ENCODE results near the gene TCEA2.

The TCEA2 gene

DNA sequence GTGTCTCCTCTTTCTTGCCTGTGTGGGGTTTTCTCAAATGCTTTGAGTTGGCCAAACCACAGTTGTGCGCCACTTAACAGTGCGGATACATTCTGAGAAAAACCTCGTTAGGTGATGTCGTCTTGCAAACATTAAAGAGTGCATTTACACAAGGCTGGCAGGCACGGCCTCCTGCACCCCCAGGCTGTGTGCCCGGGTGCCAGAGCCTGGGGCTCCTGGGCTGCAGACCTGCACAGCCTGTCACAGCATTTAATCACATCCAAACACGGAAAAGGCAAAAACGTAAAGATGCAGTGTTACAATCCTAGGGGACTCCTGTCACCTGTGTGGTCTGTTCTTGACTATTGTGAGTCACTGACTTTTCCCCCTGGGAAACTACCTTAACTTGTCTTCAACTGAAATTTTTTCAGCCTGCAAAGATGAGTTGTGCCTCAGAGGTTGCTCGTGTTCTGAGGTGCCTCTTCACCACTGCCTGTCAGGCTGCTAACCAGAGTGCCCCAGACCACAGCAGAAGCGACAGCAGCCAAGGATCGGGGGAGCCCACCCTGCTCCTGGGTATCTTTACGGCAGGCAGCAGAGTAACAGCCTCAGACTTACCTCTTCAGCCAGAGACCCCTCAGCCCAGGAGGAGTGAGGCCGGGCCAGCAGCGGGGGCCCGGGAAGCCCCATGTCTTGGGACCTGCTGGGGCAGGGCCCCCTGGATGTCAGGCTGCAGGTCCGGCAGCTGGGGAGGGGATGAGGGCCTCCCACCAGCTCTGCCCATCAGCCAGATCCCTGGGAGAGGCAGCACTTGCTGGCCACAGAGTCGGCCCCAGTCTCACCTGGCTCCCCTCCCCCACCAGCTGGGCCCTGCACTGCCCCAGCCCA is 27.7 kb upstream of the TCEA2 start:
- DNase-seq = no peak

DNA sequence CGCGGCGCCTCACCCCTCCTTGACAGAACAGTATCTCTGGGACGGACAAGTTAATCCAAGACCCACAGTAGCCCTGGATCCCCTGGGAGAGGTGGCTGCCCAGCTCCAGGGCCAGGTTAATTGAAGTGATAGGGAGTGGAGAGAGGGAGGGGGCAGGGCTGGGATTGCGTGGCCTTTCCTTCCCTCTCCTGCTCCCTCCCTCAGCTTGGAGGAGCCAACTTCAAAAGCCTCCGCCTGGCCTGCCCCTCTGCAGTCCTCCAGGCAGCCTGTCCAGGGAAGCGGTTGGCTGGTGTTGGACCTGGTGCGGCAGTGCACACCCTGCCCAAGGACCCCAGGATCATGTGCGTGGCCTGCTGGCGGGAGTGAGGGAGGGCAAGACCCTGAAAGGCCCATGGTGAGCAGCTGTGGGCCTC is 27.1 kb upstream of the TCEA2 start, which contains the start of gene C20orf204:
C20orf204 (plus strand) TSS at position 250 of the 413 bp plus-strand sequence; CDS start at position 392, 142 bp downstream.
- no peak for DNase-seq

DNA sequence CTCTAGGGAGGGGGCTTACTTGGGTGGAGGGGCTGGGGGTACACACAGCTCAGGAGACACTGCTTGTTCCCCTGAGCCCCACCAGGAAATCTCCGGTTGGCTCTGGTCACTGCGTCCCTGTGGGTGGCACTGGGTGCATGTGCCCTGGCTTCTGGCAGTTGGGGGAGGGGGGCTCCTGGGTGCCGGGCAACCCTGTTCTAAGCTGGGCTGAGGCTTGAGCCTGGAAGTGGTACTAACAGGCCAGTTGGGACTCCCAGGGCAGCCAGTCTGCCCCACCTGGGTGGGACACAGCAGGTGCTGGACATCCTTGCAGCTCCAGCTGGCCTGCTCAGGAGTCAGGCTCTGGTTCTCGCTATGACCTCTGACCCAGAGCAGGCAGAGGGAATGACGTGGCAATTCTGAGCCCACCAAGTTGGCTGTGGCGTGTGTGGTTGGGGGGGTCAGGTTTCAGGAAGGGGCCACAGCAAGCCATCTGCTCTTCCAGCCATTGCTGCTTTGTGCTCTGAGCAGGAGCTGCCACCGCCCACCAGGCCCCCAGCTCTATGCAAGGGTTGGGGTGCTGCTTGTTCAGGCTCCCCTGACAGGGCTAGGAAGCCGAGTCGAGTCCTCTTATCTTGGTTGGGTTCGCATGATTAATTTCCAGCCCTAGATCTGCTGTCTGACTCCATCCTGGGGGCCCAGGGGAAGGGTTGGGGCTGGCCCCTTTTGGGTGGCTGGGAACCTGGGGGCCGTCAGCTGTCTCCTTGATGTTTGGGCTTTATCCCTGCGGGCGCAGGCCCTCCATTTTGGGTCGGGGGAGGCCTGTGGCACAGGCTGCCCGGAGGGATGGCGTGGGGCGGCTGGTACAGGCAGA is 26.4 kb upstream of the TCEA2 start:
- DNase-seq = no peak

DNA sequence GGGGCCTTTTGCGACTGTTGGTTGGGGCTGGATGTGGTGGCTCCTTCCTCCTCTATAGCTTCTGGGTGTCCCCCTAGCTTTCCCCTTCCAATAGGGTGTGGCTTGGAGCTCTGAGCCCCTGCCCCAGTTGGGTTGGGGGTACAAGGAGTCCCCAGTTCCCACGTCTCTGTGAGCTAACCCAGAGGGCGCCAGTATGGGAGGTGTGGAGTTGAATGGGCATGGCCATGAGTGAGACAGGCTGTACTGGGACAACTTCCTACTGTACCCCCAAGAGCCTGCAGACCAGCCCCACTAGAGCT is 25.9 kb upstream of the TCEA2 start:
- no peak for DNase-seq

DNA sequence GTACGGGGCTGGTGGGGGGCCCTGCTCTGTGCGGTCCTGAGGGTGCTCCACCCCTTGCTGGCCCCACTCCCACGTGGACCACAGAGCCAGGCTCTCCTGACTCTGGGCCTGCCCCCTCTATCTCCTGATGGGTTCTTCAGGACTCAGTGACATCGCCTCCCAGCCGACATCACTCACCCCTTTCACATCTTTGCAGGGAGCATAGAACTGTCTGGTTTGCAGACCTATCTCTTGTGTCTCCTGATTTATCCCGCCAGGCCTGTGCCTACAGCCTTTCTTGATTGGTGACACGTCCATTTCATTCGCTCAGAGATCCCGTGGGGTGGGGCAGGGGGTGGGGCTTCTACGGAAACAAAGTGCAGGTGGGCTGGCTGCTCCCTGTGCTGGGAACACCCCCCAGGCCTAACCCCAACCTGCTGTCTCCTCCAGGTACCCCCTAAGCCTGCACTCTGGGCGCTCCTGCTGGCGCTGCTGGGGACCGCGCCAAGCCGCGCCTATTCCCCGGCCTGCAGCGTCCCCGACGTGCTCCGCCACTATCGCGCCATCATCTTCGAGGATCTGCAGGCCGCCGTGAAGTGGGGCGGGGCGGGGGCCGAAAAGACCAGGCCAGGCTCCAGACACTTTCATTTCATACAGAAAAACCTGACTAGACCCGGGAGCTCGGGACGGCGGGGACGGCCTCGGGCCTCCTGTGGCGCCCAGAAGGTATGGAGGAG is 25.3 kb upstream of the TCEA2 start:
- DNase-seq = no peak

DNA sequence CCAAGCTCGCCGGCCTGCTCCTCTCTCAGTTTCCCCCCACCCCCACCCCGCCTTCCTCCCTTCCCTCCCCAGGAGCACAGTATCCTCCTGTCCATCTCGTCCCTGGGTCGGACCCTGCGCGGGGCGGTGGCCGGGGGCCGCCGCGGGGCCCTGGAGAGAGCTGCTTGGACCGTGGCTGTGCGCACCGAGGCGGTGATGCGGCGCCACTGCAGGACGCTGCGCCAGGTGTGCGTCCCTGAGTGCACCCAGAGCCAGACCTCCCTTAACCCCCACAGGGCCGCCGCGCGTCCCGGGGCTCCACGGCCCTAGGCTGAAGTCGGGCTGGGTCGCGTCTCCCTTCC is 24.8 kb upstream of the TCEA2 start:
- no peak for DNase-seq

DNA sequence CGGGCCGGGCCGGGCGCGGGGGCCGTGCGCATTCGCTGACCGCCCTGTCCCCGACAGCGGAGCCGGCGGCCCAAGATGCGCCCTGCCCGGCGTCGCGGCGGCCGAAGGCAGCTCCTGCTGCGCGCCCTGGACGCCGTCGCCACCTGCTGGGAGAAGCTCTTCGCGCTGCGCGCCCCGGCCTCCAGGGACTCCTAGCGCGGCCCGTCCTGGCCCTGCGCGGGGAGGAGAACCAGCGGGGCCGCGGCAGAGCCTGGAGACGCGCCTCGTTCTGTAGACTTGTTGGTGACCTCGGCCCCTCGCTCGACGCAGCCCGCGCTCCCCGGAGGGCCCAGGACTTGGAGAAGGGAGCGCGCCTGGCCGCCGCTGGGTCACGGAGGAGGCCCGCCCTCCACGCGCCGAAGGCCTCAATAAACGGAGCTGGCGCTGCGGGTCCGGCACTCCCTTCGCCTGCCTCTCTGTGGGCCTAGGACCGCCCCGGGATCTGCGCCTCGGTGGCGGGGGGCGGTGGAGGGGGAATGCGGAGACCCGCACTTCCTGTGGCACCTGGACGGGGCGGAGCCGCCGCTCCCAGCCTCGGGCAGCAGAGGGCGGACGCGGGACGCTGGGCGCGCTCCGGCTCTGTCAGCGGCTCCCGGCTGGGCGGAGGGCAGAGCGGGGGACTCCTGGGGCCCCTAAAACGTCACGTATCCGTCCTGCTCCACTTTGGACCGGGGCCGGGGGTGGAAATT is 24.3 kb upstream of the TCEA2 start:
- peak in 18 of 51 donors; percentile 2 to 52 (median 14) for DNase-seq

DNA sequence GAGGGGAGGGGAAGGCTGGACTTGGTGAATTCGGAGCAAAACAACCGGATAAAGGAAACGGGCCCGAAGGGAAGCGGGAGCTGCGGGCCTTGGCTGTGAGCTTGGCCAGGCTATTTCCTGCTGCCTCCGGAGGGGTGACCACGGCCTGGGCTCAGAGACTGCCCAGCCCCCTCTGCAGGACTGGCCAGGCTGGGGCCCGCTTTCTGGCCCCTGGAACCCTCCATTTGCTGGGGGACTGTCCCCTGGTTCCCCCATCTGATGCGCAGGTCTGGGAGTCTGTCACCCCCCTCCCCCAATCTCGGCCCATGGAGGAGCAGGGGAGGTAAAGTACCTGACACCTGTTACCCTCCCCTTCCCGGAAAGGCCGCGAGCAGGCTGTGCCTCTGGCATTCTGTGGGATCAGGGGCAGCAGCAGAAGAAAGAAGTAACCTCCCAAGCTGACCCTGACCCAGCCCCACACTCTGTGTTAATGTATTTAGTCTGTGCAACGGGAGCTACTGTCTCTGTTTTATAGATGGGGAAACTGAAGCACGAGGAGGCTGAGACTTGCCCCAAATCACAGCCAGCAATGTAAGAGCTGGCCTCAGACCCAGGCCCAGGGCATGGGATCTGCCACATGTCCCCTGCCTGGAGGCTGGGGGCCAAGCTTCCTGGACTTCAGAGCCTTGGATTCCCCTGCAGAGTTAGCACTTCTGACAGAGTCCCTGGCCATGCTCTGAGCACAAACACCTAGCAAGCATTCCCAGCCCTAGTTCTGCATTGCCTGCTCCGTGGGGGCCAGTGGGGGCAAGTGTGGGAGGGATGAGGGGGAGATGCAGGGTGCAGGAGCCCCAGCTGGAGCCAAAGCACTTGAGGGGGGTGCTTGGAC is 23.5 kb upstream of the TCEA2 start:
- no peak for DNase-seq

DNA sequence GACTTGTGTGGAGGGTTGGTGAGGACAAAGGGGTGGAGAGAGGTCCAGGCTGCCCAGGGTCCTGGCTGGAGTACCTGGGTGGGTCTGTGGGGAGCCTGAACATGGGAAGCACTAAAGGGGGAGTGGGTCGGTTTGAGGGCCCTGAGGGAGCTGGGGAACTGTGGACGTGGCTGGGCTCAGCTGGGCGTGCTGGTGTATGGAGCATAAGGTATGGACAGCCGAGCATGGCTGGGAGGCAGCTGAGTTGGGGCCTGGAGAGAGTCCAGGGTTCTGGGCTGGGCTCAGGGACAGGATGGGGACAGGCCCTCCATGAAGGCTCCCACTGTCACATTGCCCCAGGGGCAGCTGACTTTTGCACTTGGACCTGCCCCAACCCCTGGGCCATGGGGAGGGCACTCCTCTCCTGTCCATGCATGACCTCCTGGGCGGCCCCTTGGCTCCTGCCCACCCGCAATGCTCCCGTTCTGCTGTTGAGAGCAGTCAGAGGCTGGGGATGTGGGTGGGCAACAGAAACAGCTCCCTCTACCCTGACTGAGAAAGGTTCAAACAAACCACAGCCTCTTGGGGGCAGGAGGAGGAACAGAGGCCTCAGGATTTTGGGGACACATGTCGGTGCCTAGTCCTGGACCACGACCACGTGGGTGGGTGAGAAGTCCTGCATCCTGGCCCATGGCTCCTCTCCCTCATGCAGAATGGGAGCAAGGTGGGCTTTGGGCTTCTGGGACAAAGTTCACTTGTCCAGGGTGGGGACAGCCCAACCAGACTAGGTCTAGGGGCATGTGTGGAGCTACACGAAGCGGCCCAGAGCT is 22.6 kb upstream of the TCEA2 start:
- DNase-seq = no peak

DNA sequence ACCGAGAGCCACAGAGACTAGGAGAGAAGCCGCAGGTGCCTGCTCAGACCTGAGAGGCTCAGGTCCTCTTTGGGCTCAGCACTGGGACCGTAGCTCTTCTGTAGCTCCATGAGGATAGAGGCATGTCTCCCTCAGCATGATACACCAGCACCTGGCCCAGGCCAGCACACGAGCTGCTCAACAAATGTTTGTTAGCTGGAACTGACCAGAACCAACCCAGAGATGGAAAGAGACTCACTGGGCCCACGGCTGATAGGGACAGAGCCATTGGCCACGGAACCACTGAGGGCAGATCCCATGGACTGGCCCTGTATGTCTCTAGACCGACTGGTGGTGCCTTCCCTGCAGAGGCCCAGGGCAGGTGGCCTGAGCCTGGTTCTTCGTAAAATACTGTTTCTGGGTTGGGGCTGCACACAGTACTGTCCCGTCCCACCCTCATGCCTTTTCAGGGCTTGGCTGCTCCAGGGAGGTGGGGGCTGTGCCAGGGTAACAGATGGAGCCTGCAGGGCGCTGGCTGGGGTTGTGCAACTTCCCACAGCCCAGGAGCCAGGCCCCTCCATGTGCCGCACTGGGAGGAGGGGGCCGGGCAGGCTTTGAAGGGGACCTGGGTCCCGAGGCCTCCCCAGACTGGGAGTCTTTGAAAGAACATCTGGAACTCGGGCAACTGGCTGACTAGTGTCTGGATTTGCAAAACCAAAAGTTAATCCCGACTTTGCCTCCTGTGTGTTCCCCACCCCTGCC is 21.8 kb upstream of the TCEA2 start:
- no peak for DNase-seq

DNA sequence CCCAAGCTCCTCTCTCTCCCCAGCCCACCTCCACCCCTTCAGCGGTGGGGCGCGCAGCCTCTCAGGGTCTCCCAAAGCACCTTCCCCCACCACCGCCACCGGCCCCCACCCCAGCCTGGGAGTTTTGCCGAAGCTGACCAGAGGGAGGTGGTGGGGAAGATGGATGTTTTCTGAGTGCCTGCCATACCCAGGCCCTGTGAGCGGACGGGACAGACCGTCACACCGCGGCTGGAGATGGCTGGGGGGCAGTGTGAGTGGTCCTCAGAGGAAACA is 21.3 kb upstream of the TCEA2 start:
- no peak for DNase-seq

DNA sequence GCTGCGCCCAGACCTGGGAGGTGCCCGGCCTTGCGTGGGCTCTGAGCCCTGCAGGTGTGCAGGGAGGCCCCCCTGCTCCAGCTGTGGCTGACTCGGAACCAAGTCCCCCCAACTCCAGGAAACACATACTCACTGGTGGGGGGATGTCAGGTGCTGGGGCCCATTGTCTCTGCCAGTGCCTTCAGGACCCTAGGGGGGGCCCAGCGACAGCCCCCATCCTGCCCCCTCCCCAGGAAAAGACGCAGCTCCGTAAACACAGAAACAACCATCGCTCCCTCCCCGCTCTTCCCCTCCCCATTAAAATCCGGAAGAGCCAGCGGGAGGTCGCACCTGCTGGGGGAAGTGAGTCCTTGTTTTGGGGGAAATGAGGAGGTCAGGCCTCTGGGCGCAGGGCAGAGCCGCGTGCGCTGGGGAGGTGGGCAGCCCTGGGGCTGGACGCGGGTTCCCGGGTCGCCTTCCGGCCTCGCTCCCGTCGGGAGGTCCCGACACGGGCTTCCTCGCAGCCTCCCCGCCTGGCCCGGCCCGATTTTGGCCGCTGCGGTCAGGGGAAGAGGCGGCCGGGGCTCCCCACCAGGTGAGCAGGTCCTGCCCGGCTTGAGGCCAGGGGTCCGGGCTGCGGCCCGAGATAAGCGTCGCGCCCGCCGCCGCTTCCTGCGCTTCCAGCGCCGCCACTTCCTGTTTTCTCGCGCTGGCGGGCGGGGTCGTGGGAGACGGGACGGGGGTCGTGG is 20.8 kb upstream of the TCEA2 start:
- no peak for DNase-seq

DNA sequence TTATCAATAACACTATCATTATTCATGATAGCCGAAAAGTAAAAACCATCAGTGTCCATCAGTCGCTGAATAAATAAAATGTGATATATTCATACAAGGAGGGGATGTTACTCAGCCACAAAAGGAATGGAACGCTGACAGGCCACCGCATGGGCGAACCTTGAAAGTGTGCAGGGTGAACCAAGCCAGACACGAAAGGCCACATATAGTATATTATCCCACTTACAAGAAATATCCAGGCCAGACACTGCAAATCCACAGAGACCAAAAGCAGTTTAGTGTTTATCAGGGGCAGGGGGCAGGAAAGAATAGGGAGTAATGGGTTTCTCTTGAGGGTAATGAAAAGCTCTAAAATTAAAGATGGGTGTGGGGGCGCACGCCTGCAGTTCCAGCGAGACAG is 19.2 kb upstream of the TCEA2 start:
- DNase-seq = no peak

DNA sequence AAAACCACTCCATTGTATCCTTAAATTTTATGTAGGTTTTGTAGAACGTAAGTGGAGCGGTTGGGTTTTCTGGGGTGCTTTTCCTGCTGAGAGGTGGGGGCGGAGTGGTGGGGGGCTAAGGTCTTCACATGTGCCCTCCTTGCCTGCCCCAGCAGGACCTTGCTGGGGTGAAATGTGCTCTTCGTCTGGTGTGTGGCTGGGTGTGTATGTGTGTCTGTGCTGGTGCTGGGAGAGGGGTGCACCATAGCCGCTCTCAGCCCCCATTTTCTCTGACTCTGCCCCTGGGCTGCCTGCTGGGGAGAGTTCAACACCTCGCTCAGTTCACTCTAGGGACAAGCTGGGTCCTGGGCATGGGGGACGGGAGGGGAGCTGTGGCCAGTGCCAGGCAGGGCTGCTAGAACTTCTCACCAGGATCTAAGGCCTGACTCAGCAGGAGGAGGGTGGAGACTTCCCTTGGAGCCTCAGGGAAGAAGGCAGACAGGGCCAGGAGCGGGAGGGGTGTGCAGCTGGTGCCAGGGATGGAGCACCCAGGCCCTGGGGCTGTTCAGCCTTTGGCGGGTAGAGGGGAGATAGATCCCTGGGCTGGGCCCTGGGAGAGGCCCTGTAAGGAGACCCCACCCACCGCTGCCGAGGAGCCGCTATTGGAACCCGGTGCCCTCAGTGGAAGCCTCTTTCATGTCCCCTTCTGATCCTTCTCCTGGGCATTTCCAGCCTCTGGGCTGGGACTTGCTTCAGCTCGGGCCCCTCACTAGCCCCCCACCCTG is 18.3 kb upstream of the TCEA2 start:
- no peak for DNase-seq

DNA sequence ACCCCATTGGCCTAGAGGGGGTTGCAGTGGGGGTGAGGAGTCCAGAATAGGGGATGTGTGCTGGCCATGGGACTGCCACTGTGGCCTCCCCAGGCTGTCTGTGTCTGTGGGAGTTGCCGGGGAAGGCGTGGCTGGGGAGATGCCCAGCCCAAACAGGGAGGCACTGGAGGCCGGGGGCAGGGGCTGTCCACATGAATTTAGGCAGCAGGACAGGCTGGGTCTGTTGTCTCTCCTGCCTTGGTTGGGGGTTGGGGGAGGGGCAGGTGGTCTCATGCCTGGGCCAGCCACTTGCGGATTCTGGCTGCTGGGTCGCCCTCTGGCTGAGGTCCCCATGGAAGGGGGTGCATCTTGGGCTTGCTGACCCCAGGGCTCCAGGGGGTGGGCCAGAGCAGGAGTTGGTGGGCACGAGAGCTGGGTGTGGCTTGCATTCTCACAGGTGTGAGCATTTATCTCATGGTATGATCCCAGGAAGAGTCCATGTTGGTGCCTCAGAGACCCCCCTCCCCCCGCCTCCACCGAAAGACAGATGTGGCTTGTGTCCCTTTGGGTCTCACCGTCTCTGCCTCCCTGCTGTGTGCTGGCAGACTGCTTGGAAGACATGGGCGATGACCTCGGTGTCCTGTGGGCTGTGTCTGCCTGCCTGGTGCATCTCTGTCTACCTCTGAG is 17.5 kb upstream of the TCEA2 start:
- DNase-seq = no peak

DNA sequence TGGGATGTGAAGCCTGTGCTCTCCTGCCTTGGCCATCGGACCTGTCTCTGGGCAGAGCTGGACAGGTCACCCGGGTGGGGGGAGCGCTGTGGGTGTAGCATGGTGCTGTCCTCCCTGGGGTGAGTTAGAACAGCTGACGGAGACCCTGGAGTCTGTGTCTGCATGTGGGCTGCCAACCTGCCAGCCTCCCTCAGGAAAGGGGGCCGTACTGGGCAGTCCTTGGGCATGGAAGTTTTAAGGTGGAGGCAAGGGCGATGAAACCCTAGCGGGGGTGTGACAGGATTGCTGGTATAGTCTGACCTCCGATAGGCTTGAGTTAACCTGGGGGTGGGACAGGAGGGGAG is 16.0 kb upstream of the TCEA2 start:
- DNase-seq = no peak

DNA sequence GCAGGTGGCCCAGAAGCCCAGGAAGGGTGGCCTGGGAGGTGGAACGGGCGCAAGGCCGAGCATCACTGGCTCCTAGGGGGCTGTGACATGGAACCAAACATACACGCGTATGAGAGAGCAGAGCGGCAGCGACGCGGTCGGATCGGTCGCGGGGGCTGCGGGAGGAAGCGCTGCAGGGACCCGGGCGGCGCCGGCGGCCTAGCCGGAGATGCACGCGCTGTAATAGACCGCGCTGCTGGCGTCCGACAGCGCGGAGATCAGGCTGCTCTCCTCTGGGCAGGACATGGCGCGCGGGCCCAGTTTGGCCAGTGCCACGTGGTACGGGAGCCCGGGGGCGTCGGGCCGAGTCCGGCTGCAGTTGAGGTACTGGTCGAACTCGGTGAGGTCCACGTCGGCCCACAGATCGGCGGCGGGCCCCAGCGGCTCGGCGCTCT is 15.0 kb upstream of the TCEA2 start:
- DNase-seq = no peak

Data from hypothalamus (tissue), 51 donors.